ENCODE results near the gene XDH. TPM values are rescaled to one million over a fixed set of nuclear protein-coding genes. Genes with fewer than 3 reads are reported as not detected.

Gene XDH
- total RNA-seq, 1 experiment from 2014 or later: 0.08 TPM

DNA sequence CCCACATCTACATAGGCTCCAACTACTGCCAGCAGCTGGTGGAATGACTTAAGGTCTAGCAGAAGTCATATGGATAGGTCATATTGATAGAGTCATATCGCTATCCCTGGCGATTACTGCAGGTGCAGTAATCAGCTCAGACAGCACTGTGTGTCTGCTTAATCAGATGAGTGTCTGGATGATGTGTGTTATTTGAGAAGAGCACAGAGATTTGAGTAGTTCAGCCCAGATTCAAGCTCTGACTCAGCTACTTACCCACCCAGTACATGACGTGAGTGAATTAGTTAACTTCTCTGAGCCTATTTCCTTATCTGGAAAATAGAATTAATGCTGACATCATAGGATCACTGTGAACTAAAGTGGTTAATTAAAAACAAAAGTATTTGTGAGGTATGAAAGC, 101.6 kb downstream of the XDH start:
- Histone ChIP-seq H3K27me3 (ENCODE audit: control insufficient read depth, insufficient read depth, low read length) (no peaks in the 10 kb centered on the region), H3K4me3 (ENCODE audit: low read depth in 2 of 2, low read length in 2 of 2) (no peak overlapping the region), H3K27ac (ENCODE audit: low read length) (no peak overlapping the region), H3K36me3 (ENCODE audit: control insufficient read depth, insufficient read depth, low read length) (no peaks in the 10 kb centered on the region), H3K9me3 (ENCODE audit: control insufficient read depth, insufficient read depth, low read depth, low read length) (no peaks in the 10 kb centered on the region), H3K4me1 (ENCODE audit: control insufficient read depth, insufficient read depth, low read length) (no peaks in the 10 kb centered on the region)
- CTCF ChIA-PET: no interaction called here
- no peak for ATAC-seq
- POLR2A ChIA-PET: no interaction called here
- TF ChIP-seq TCF7L2 (IDR thresholded peaks at IDR 0.05; ENCODE audit: low read depth, low read length): no peak
- TF ChIP-seq SIN3A (IDR thresholded peaks at IDR 0.05; ENCODE audit: borderline replicate concordance, insufficient read depth, low read depth, low read length): no peak
- TF ChIP-seq, protein P1, sequence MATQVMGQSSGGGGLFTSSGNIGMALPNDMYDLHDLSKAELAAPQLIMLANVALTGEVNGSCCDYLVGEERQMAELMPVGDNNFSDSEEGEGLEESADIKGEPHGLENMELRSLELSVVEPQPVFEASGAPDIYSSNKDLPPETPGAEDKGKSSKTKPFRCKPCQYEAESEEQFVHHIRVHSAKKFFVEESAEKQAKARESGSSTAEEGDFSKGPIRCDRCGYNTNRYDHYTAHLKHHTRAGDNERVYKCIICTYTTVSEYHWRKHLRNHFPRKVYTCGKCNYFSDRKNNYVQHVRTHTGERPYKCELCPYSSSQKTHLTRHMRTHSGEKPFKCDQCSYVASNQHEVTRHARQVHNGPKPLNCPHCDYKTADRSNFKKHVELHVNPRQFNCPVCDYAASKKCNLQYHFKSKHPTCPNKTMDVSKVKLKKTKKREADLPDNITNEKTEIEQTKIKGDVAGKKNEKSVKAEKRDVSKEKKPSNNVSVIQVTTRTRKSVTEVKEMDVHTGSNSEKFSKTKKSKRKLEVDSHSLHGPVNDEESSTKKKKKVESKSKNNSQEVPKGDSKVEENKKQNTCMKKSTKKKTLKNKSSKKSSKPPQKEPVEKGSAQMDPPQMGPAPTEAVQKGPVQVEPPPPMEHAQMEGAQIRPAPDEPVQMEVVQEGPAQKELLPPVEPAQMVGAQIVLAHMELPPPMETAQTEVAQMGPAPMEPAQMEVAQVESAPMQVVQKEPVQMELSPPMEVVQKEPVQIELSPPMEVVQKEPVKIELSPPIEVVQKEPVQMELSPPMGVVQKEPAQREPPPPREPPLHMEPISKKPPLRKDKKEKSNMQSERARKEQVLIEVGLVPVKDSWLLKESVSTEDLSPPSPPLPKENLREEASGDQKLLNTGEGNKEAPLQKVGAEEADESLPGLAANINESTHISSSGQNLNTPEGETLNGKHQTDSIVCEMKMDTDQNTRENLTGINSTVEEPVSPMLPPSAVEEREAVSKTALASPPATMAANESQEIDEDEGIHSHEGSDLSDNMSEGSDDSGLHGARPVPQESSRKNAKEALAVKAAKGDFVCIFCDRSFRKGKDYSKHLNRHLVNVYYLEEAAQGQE (IDR thresholded peaks at IDR 0.05; ENCODE audit: insufficient read depth in 1 of 2, low read depth in 2 of 2, low read length in 1 of 2): no peak
- no peak for DNase-seq (ENCODE audit: low read depth, low spot score)
- BruUV-seq (replicated peaks): no TSS peak
- in situ Hi-C loops (cut with HindIII; ENCODE audit: low pct_unique_long_range_greater_than_20kb, low sequenced_read_pairs) (no loop called here), intact Hi-C loops (cut with micrococcal nuclease; ENCODE audit: unreplicated experiment) (no loop called here)

DNA sequence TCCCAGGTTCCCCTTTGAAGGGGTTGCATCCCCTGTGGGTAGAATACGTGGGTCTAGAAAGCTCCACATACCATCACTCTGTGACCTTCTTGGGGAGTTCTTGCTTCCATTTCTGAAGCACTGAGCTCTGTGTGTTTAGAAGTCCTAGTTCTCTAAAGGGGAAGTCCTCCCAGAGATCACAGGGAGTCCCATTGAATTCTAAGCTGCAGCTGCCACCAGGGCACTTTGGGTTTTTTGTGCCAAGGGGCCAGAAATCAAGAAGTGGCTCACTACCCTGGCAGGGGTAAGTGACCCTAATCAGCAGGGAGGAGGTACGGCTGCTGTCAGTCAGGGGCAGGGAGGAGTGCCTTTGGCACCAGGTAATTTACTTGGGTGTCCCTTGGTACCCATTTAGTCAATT, 109.7 kb downstream of the XDH start:
- POLR2A ChIA-PET: no interaction called here
- intact Hi-C loops (cut with micrococcal nuclease; ENCODE audit: unreplicated experiment): loop anchor here (10.0 kb wide), 1 partner anchor 110 kb away; no protein-coding TSS in a partner anchor
- CTCF ChIA-PET: no interaction called here

More for the DNA sequence above, 109.7 kb downstream of the XDH start:
- DNase-seq (ENCODE audit: low read depth, low spot score): no peak
- no TSS peak for BruUV-seq (replicated peaks)
- H3K36me3 ChIP-seq (ENCODE audit: control insufficient read depth, insufficient read depth, low read length): no peaks in the 10 kb centered on the region
- H3K27ac ChIP-seq (ENCODE audit: low read length): no peak overlapping the region
- no peaks in the 10 kb centered on the region for H3K27me3 ChIP-seq (ENCODE audit: control insufficient read depth, insufficient read depth, low read length)
- H3K4me1 ChIP-seq (ENCODE audit: control insufficient read depth, insufficient read depth, low read length): no peaks in the 10 kb centered on the region
- H3K4me3 ChIP-seq (ENCODE audit: low read depth in 2 of 2, low read length in 2 of 2): no peak overlapping the region
- no peaks in the 10 kb centered on the region for H3K9me3 ChIP-seq (ENCODE audit: control insufficient read depth, insufficient read depth, low read depth, low read length)
- TF ChIP-seq POLR2AphosphoS5 (IDR thresholded peaks at IDR 0.05; ENCODE audit: low read depth, low read length) (no peak), SIN3A (IDR thresholded peaks at IDR 0.05; ENCODE audit: borderline replicate concordance, insufficient read depth, low read depth, low read length) (no peak), TCF7L2 (IDR thresholded peaks at IDR 0.05; ENCODE audit: low read depth, low read length) (no peak), CTCF (IDR thresholded peaks at IDR 0.05) (no peak)
- TF ChIP-seq, protein P1 (IDR thresholded peaks at IDR 0.05; ENCODE audit: insufficient read depth in 1 of 2, low read depth in 2 of 2, low read length in 1 of 2): no peak
- no peak for ATAC-seq
- in situ Hi-C loops (cut with HindIII; ENCODE audit: low pct_unique_long_range_greater_than_20kb, low sequenced_read_pairs): no loop called here

Data from Panc1 (cell line).